ENCODE data around the gene KRT222. TPM values are rescaled to one million over a fixed set of nuclear protein-coding genes. Genes with fewer than 3 reads are reported as not detected.
A peak's percentile ranks its signal among the peaks of the same experiment; 100 is the strongest.

KRT222 gene
- polyA plus RNA-seq, 2 donors, result 0.43 to 0.59 TPM

DNA sequence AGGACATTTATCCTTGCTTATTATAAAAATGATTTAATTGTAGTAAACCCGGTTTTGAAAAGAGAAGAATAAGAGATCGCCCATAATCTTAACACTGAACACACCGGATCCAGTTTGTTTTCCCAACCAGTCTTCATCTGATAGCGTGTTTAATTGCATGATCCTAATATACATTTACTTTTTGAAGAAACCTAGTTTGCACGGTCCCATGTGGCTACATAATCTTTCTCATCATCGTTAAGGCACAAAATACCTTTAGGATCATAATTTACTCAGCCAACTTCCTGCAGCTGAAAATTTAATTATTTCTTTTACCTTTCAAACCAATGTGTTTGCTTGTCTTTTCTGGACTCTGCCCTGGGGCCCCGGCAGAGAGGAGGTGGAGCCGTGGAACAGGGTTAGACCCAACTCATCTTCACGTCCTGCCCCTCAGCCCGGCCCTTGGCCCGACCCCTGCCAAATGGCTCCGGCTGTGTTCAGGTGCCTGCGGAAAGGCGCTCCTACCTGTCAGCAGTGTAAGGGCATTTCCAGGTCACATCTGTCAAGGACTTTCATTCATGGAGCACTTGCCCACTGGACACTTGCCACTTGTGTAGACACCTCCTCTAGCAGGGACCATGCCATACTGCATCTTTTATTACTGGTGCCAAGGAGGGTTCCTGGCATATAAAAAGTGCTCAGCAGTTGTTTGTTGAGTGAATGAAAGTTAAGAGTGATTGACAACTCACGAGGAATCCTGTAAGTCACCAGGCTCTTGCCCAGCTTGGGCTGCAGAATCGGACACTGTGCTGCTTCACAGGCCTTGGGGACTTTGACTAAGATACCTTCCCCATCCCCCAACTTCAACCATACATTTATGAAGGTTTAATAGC lies 46.0 kb downstream of the KRT222 start:
- H3K4me3 ChIP-seq (ENCODE audit: low read depth in 1 of 2, low read length in 2 of 2), result no peak overlapping the region
- no peaks in the 10 kb centered on the region for H3K27me3 ChIP-seq (ENCODE audit: control insufficient read depth in 1 of 2, insufficient read depth in 2 of 2, low read length in 2 of 2)
- peaks cover 7 to 8% of the 10 kb centered on the region in 2 donors for H3K4me1 ChIP-seq (ENCODE audit: control insufficient read depth in 2 of 2, insufficient read depth in 2 of 2, low read length in 1 of 2)
- H3K27ac ChIP-seq (ENCODE audit: low read depth in 2 of 2, low read length in 1 of 2), result no peak overlapping the region
- H3K36me3 ChIP-seq (ENCODE audit: control insufficient read depth in 2 of 2, insufficient read depth in 2 of 2, low read length in 1 of 2), result no peaks in the 10 kb centered on the region
- 49 to 57% methylated on average over 16 of the region's 16 CpGs for WGBS, 2 donors
- no peaks in the 10 kb centered on the region for H3K9me3 ChIP-seq (ENCODE audit: control insufficient read depth in 2 of 2, insufficient read depth in 1 of 2, low read depth in 1 of 2, low read length in 1 of 2)

DNA sequence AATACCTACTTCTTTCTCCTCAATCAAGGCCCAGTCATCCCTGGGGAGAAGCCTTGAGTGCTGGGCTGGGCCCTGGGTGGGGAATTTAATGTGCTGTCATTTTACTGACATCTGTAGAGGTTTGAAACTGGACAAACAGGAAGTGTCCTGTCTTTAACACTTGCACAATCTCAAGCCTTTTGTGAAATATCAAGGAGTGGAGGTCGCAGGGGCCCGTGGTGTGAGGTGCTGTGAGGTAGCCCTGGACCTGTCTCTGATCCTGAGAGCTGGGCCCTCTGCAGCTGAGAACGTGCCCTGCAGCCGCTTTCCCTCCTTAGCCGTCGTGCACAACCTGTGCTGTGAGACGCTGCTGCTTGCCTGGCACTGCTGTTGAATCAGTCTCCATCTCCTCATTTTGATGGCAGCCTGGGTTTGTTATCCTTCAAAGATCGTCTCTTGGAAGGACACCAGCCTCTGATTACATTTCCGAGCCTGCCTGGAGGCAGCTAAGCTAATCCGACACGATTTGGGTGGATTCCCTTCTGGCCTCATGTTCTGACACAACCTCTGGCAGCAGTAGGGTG lies 47.2 kb downstream of the KRT222 start:
- Histone ChIP-seq H3K4me3 (ENCODE audit: low read depth in 1 of 2, low read length in 2 of 2) (no peak overlapping the region), H3K36me3 (ENCODE audit: control insufficient read depth in 2 of 2, insufficient read depth in 2 of 2, low read length in 1 of 2) (no peaks in the 10 kb centered on the region), H3K9me3 (ENCODE audit: control insufficient read depth in 2 of 2, insufficient read depth in 1 of 2, low read depth in 1 of 2, low read length in 1 of 2) (no peaks in the 10 kb centered on the region), H3K4me1 (ENCODE audit: control insufficient read depth in 2 of 2, insufficient read depth in 2 of 2, low read length in 1 of 2) (peaks cover 7 to 8% of the 10 kb centered on the region in 2 donors), H3K27me3 (ENCODE audit: control insufficient read depth in 1 of 2, insufficient read depth in 2 of 2, low read length in 2 of 2) (no peaks in the 10 kb centered on the region), H3K27ac (ENCODE audit: low read depth in 2 of 2, low read length in 1 of 2) (peak overlapping the region; percentile 84 to 94)
- 36 to 58% methylated on average over 11 of the region's 11 CpGs for WGBS, 2 donors

DNA sequence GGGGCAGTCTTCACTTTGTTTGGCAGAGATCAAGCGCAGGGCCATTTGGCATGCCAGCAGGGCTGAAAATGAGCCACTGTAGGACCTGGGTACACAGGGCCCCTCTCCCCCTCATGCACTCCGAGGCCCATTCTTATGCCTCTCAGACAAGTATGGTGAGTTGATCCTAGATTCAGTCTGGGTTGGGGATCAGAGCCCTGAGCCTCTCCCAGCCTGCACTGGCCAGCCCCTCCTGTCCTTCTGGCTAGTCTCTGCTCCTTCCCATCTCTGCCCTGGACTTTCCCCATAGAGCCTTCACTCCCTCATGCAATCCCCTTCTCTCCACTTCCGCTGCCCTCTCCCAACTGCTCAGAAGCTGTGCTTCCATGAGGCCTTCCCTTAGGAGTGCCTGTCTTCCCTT lies 48.4 kb downstream of the KRT222 start:
- H3K4me1 ChIP-seq (ENCODE audit: control insufficient read depth in 2 of 2, insufficient read depth in 2 of 2, low read length in 1 of 2), result peaks cover 7 to 8% of the 10 kb centered on the region in 2 donors
- no peaks in the 10 kb centered on the region for H3K27me3 ChIP-seq (ENCODE audit: control insufficient read depth in 1 of 2, insufficient read depth in 2 of 2, low read length in 2 of 2)
- no peak overlapping the region for H3K4me3 ChIP-seq (ENCODE audit: low read depth in 1 of 2, low read length in 2 of 2)
- H3K9me3 ChIP-seq (ENCODE audit: control insufficient read depth in 2 of 2, insufficient read depth in 1 of 2, low read depth in 1 of 2, low read length in 1 of 2), result no peaks in the 10 kb centered on the region
- no peak overlapping the region for H3K27ac ChIP-seq (ENCODE audit: low read depth in 2 of 2, low read length in 1 of 2)
- WGBS, 2 donors, result 63 to 89% methylated on average over 3 of the region's 3 CpGs
- H3K36me3 ChIP-seq (ENCODE audit: control insufficient read depth in 2 of 2, insufficient read depth in 2 of 2, low read length in 1 of 2), result no peaks in the 10 kb centered on the region

DNA sequence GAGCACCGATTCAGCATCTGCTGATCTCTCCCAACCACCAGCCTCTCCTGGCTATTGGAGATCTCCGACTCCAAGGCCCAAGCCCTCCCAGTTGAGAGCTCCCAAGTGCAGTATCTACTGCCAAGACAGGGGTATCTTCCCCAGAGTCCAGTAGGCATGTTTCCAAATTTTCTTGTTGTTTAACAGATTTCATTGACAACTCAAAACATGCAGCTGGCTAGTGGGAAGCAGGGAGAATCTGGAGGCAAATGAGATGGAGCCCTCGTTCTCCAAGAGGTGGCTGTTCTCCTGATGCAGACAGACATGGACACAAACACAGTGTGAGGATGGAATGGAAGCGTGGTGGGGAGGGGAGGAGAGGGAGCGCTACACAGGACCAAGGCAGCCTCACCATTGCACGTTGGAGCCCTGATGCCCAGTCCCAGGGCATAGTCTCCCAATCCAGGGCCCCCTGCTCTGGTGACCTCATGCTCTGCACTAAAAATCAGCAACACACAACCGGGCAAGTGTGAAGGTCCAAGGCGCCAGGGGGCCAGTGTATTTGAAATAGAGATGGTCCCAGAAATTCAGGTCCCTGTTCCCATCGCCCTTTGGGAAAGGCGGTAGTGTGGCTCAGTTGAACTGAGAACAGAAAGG lies 49.0 kb downstream of the KRT222 start:
- H3K27me3 ChIP-seq (ENCODE audit: control insufficient read depth in 1 of 2, insufficient read depth in 2 of 2, low read length in 2 of 2), result no peaks in the 10 kb centered on the region
- H3K9me3 ChIP-seq (ENCODE audit: control insufficient read depth in 2 of 2, insufficient read depth in 1 of 2, low read depth in 1 of 2, low read length in 1 of 2), result no peaks in the 10 kb centered on the region
- WGBS, 2 donors, result 76 to 83% methylated on average over 10 of the region's 10 CpGs
- H3K4me1 ChIP-seq (ENCODE audit: control insufficient read depth in 2 of 2, insufficient read depth in 2 of 2, low read length in 1 of 2), result peaks cover 7 to 8% of the 10 kb centered on the region in 2 donors
- H3K4me3 ChIP-seq (ENCODE audit: low read depth in 1 of 2, low read length in 2 of 2), result no peak overlapping the region
- H3K36me3 ChIP-seq (ENCODE audit: control insufficient read depth in 2 of 2, insufficient read depth in 2 of 2, low read length in 1 of 2), result no peaks in the 10 kb centered on the region
- no peak overlapping the region for H3K27ac ChIP-seq (ENCODE audit: low read depth in 2 of 2, low read length in 1 of 2)

DNA sequence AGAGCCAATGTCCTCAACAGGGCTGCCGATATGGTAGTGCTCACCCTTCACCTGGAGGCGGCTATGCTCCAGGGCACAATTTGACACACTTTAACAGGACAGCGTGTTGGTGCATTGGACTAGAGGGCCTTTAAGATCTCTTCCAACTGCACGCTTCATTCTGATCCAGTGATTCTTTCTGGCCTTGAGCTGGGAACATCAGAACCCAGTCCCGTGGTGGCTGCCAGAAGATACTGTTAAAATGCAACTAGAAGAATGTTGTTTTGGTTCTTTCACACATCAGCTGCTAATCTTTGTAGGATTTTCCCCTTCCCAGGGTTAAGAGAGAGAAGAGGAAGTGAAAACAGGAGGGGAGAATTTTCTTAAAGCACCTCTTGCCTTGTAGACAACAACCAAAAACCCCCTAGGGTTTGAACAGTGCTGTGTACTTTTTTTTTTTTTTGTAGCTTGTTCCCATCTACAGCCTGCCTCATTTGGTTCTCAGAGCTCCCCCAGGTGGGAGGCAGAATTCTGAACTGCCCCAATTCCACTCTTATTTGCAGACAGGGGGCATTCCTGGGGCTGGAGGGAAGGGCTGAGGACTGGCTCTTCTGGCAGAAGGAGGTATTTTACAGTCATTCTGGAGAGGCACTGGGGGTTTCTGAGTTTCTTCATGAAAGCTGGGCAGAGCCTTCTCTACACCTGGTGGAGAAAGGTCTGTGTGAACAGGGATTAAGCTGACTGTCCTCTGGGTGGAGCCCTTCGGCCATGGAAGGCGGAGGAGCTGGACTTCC lies 49.7 kb downstream of the KRT222 start:
- Histone ChIP-seq H3K27ac (ENCODE audit: low read depth in 2 of 2, low read length in 1 of 2) (no peak overlapping the region), H3K4me3 (ENCODE audit: low read depth in 1 of 2, low read length in 2 of 2) (no peak overlapping the region), H3K27me3 (ENCODE audit: control insufficient read depth in 1 of 2, insufficient read depth in 2 of 2, low read length in 2 of 2) (no peaks in the 10 kb centered on the region), H3K4me1 (ENCODE audit: control insufficient read depth in 2 of 2, insufficient read depth in 2 of 2, low read length in 1 of 2) (peaks cover 7 to 8% of the 10 kb centered on the region in 2 donors), H3K9me3 (ENCODE audit: control insufficient read depth in 2 of 2, insufficient read depth in 1 of 2, low read depth in 1 of 2, low read length in 1 of 2) (no peaks in the 10 kb centered on the region), H3K36me3 (ENCODE audit: control insufficient read depth in 2 of 2, insufficient read depth in 2 of 2, low read length in 1 of 2) (no peaks in the 10 kb centered on the region)
- 51 to 63% methylated on average over 7 of the region's 7 CpGs for WGBS, 2 donors

DNA sequence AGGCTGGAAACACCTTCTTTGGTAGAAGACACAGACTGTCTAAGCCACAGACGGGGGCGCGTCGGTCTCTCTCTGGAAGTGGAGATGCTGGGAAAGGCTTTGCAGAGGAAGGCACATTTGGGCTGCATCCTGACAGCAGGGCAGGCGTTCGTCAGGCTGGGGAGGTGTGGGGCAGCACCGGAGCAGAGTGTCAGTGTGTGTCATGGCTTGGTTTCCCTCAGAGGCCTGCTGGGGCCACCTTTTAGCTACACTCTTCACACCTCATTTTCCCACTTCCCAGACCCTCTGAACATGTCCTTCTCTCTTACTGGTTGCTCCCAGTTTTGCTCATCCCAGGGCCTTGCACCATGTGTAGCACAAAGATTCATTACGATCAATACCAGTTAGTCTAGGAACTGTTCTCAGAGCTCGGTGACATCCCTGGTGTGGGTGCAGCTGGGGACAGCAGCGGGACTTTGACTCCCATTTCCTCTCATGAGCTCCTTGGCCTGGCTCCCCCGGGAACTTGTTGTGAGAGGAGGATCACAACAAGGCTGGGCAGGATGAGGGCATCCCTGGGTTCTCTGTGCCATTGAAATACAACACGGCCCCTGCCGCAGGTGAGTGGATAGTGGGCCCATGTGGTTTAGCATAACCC lies 50.4 kb downstream of the KRT222 start:
- H3K36me3 ChIP-seq (ENCODE audit: control insufficient read depth in 2 of 2, insufficient read depth in 2 of 2, low read length in 1 of 2), result no peaks in the 10 kb centered on the region
- H3K4me1 ChIP-seq (ENCODE audit: control insufficient read depth in 2 of 2, insufficient read depth in 2 of 2, low read length in 1 of 2), result peaks cover 7 to 8% of the 10 kb centered on the region in 2 donors
- H3K9me3 ChIP-seq (ENCODE audit: control insufficient read depth in 2 of 2, insufficient read depth in 1 of 2, low read depth in 1 of 2, low read length in 1 of 2), result no peaks in the 10 kb centered on the region
- no peak overlapping the region for H3K4me3 ChIP-seq (ENCODE audit: low read depth in 1 of 2, low read length in 2 of 2)
- H3K27ac ChIP-seq (ENCODE audit: low read depth in 2 of 2, low read length in 1 of 2), result no peak overlapping the region
- no peaks in the 10 kb centered on the region for H3K27me3 ChIP-seq (ENCODE audit: control insufficient read depth in 1 of 2, insufficient read depth in 2 of 2, low read length in 2 of 2)
- 77 to 87% methylated on average over 13 of the region's 13 CpGs for WGBS, 2 donors

DNA sequence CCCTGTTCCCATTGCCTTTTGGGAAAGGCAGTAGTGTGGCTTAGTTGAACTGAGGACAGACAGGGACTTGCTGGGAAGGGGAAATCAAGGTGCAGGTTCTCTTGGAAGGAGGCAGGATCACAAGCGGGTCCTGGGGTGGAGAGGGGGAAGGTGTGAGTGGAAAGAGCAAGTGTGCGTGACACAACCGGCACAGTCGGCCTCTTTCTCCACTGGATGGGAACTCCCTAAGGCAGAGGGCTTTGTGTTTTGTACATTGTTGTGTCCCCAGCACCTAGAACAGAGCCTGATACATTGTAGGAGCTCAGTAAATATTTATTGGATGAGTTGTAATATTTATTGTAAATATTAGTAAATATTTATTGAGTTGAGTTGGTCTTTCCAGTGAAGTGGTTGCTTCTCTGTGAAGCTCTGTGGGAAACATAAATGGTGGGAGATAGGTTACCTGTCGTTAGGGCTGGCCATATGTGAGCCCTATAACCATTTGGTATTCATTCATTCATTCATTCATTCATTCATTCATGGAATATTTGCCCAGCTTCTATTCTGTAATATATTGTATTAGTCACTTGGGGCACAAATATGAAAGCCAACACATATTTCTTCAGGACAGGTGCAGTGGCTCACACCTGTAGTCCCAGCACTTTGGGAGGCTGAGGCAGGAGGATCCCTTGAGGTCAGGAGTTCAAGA lies 51.4 kb downstream of the KRT222 start:
- no peak overlapping the region for H3K27ac ChIP-seq (ENCODE audit: low read depth in 2 of 2, low read length in 1 of 2)
- WGBS, 2 donors, result 85 to 89% methylated on average over 5 of the region's 5 CpGs

DNA sequence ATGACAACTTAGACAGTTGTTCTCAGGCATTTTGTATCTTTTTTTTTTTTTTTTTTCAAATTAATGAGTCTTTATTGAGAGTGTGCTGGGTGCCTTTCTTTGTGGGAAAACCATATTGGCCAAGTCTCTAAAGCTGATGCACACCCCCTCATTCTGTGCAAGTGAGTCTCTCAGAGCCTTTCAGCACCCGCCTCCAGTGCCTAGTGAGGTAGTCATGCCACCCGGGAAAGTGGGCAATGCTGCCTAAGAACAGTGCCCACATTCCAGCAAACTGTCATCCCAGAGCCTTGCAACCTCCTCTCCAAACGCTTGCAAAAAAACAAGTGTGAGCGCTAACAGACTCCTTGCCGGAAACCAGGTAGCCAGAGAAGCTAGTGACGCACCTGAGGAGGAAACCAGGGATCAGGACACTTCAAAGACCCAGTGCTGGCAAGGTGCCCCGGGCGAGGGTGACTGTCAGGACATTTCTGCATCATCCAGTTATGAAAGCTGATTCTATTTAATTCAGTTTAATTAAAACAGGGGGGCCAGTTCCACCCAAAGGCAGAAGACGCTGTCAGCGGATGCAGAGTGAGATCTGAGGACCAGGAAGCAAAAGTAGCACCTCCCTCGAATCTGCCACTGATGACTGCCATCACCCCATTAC lies 52.3 kb downstream of the KRT222 start:
- Histone ChIP-seq H3K9me3 (ENCODE audit: control insufficient read depth in 2 of 2, insufficient read depth in 1 of 2, low read depth in 1 of 2, low read length in 1 of 2) (no peaks in the 10 kb centered on the region), H3K27ac (ENCODE audit: low read depth in 2 of 2, low read length in 1 of 2) (no peak overlapping the region), H3K4me1 (ENCODE audit: control insufficient read depth in 2 of 2, insufficient read depth in 2 of 2, low read length in 1 of 2) (peaks cover 5 to 8% of the 10 kb centered on the region in 2 donors), H3K36me3 (ENCODE audit: control insufficient read depth in 2 of 2, insufficient read depth in 2 of 2, low read length in 1 of 2) (no peaks in the 10 kb centered on the region), H3K4me3 (ENCODE audit: low read depth in 1 of 2, low read length in 2 of 2) (no peak overlapping the region), H3K27me3 (ENCODE audit: control insufficient read depth in 1 of 2, insufficient read depth in 2 of 2, low read length in 2 of 2) (no peaks in the 10 kb centered on the region)
- WGBS, 2 donors, result 60 to 61% methylated on average over 11 of the region's 11 CpGs

More for the DNA sequence above, 51.4 kb downstream of the KRT222 start:
- peaks cover 5 to 8% of the 10 kb centered on the region in 2 donors for H3K4me1 ChIP-seq (ENCODE audit: control insufficient read depth in 2 of 2, insufficient read depth in 2 of 2, low read length in 1 of 2)
- no peak overlapping the region for H3K4me3 ChIP-seq (ENCODE audit: low read depth in 1 of 2, low read length in 2 of 2)
- H3K9me3 ChIP-seq (ENCODE audit: control insufficient read depth in 2 of 2, insufficient read depth in 1 of 2, low read depth in 1 of 2, low read length in 1 of 2), result no peaks in the 10 kb centered on the region
- H3K27me3 ChIP-seq (ENCODE audit: control insufficient read depth in 1 of 2, insufficient read depth in 2 of 2, low read length in 2 of 2), result no peaks in the 10 kb centered on the region
- H3K36me3 ChIP-seq (ENCODE audit: control insufficient read depth in 2 of 2, insufficient read depth in 2 of 2, low read length in 1 of 2), result no peaks in the 10 kb centered on the region
